Lung (tissue), 12 donors: ENCODE measurements around the gene SH3PXD2A. TPM values are rescaled to one million over a fixed set of nuclear protein-coding genes. Genes with fewer than 3 reads are reported as not detected.

ENCODE experiments used
- ATAC-seq: fragments of 200-7000 bp; cut with Tn5 transposase; one replicate; pipeline ENCODE4 v1.9.1; 2020; ENCODE audit warnings: moderate number of reproducible peaks; ENCODE audit not compliant: insufficient read depth, low FRiP score
- DNase-seq, 3 donors: peaks; one replicate each; pipeline ENCODE4 v3.0.0-alpha.2; 2013 to 2017
- H3K27ac ChIP-seq, 2 donors: one replicate each; pipeline ENCODE4 v1.5.1; 2013; ENCODE audit warnings: mild to moderate bottlenecking in 2 of 2, moderate library complexity in 2 of 2, control low read depth in 1 of 2, inconsistent platforms in 1 of 2, low read depth in 1 of 2, low read length in 1 of 2
- H3K27me3 ChIP-seq, 3 donors: one replicate each; pipeline ENCODE4 v1.5.1; 2013; ENCODE audit warnings: low read length in 2 of 3; ENCODE audit not compliant: control insufficient read depth in 3 of 3, insufficient read depth in 3 of 3
- H3K36me3 ChIP-seq, 4 donors: one replicate each; pipeline ENCODE4 v1.5.1; 2013; ENCODE audit warnings: low read length in 4 of 4, mild to moderate bottlenecking in 1 of 4, moderate library complexity in 1 of 4; ENCODE audit not compliant: control insufficient read depth in 4 of 4, insufficient read depth in 4 of 4
- H3K4me1 ChIP-seq, 5 donors: one replicate each; pipeline ENCODE4 v1.5.1; 2013; ENCODE audit warnings: low read length in 5 of 5, mild to moderate bottlenecking in 2 of 5, moderate library complexity in 1 of 5; ENCODE audit not compliant: control insufficient read depth in 5 of 5, insufficient read depth in 5 of 5
- H3K4me3 ChIP-seq: one replicate; pipeline ENCODE4 v1.5.1; 2013; ENCODE audit warnings: mild to moderate bottlenecking, control low read depth, moderate library complexity
- H3K9ac ChIP-seq, 2 donors: one replicate each; pipeline ENCODE4 v1.5.1; 2013; ENCODE audit warnings: low read length in 2 of 2, control low read depth in 1 of 2; ENCODE audit not compliant: insufficient read depth in 1 of 2
- H3K9me3 ChIP-seq, 4 donors: one replicate each; pipeline ENCODE4 v1.5.1; 2013; ENCODE audit warnings: low read length in 3 of 4, mild to moderate bottlenecking in 1 of 4, moderate library complexity in 1 of 4; ENCODE audit not compliant: control insufficient read depth in 4 of 4, insufficient read depth in 3 of 4
- CTCF ChIP-seq: IDR thresholded peaks from 2 replicates; pipeline ENCODE4 v1.5.1; 2012; ENCODE audit warnings: mild to moderate bottlenecking; ENCODE audit errors: control extremely low read depth, extremely low read depth
- WGBS, 2 donors: extraction: QIAGEN DNeasy Blood & Tissue Kit; methylation state at CpG; one replicate each; pipeline ENCODE4 v1.1.7; 2013; 5-methylcytosine and 5-hydroxymethylcytosine counted together
- polyA plus RNA-seq, 2 donors: library from polyadenylated mRNA; stranded (reverse); fragments of 200-250 nt; gene quantifications; one replicate each; pipeline ENCODE4 v1.2.1, GENCODE V29; 2013
- total RNA-seq, 2 donors: library from RNA; depleted of rRNA in 1 of 2; stranded (reverse); fragments of >200 nt in 1 of 2; gene quantifications; one replicate each; pipeline ENCODE4 v1.2.1, GENCODE V29; 2014 to 2021
- donor health status: control.
- donor health status: control.
- donor health status: Bipolar disorder and iron deficiency.
- donor health status: healthy.
- donor health status: DM: yes; HTN: yes; CAD: no.

The SH3PXD2A gene
- total and polyA plus RNA-seq, 4 donors = 9.9 to 53.2 (median 29.2) TPM

DNA sequence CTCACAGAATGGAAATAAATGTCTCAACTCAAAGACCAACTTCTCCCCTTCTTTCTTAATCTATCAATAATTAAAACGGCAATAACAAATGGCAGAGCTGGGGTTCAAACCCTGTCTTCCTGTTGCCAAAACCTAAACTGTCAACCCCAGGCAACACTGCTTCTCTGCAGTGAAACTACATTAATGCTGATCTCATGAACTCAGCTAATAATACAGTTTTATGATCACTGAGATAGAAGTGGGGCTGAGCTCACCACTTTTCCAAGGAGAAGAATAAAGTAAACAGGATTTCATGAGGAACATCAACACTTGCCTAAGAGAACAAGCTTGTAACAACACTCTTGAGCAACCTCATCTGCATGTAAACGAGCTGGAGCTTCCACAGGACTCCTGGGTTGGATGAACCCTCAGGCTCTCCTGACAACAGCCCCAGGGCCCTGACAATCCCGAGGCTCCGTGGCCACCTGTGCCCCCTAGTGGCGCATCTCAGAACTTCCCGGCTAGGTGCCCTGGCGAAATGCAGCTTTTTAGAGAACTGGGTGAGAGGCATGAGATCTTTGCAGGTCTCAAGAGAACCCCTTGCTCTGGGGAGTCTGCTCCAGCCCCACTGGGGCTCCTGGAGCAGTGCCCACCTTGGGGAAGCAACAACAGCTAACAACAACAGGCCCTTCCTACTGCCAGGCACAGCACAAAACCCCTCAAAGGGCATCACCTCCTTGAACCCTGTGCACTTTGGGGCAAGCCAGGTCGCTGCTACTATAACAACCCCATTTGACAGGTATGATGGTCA is 169.3 kb downstream of the SH3PXD2A start:
- no peak overlapping the region for H3K4me3 ChIP-seq
- DNase-seq (peak; percentile 80 to 84 (median 83)), ATAC-seq (peak; percentile 86)
- no peak overlapping the region for H3K27ac ChIP-seq
- peak; percentile 84 for TF ChIP-seq CTCF
- 22 to 24% methylated on average over 8 of the region's 8 CpGs for WGBS, 2 donors
- H3K9ac ChIP-seq = no peak overlapping the region
- no peaks in the 10 kb centered on the region for H3K9me3 ChIP-seq
- H3K4me1 ChIP-seq = peaks cover 0 to 12% (median 8%) of the 10 kb centered on the region in 5 donors
- no peaks in the 10 kb centered on the region for H3K36me3 ChIP-seq
- H3K27me3 ChIP-seq = no peaks in the 10 kb centered on the region

- H3K4me1 ChIP-seq = peaks cover 0 to 24% (median 8%) of the 10 kb centered on the region in 5 donors
Measured at GRCh38 chr10:103683851-103684250, 171.5 kb downstream of the SH3PXD2A start.

GRCh38 chr10:103682631-103683030 is 172.7 kb downstream of the SH3PXD2A start:
- 83 to 93% methylated on average over 12 of the region's 12 CpGs for WGBS, 2 donors
- DNase-seq = no peak
- Histone ChIP-seq H3K27me3 (no peaks in the 10 kb centered on the region), H3K27ac (no peak overlapping the region), H3K9ac (no peak overlapping the region), H3K36me3 (no peaks in the 10 kb centered on the region), H3K9me3 (no peaks in the 10 kb centered on the region), H3K4me1 (peaks cover 0 to 36% (median 11%) of the 10 kb centered on the region in 5 donors), H3K4me3 (no peak overlapping the region)
- ATAC-seq = no peak
- no peak for TF ChIP-seq CTCF

More at GRCh38 chr10:103683851-103684250, 171.5 kb downstream of the SH3PXD2A start:
- DNase-seq = no peak
- no peak overlapping the region for H3K4me3 ChIP-seq
- no peak for ATAC-seq
- no peaks in the 10 kb centered on the region for H3K36me3 ChIP-seq
- 82 to 87% methylated on average over 4 of the region's 4 CpGs for WGBS, 2 donors
- no peak for TF ChIP-seq CTCF
- H3K27ac ChIP-seq = no peak overlapping the region
- no peaks in the 10 kb centered on the region for H3K9me3 ChIP-seq
- H3K9ac ChIP-seq = no peak overlapping the region
- no peaks in the 10 kb centered on the region for H3K27me3 ChIP-seq
